ENCODE results near the gene HSPB7.

Gene HSPB7

DNA sequence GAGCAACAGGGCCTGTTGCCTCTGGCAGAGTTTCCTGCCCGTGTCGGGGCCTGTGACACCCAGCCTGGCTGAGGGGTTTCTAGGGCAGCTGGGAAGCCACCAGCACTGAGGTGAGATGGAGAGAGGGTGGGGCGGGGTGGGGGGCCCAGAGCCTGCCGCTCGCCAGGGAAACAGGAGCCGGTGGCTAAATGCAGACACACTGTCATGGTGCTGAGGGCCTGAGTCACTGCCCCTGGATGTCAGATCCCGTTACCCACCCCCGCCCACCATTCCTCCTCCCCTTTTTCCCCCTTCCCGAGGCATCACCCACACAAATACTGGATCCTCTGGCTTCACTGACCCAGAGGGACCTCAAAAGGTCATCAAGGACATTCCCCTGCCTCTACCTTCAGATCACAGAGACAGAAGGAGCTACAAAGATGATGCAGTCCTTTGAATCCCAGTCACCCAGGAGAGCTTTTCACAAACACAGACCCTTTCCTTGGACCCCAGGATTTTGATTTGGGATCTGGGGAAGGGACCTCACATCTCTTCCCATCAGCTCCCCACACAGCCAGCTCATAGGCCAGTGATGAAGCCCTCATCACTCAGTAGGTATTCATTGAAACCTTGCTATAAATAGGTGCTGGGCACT is 1.9 kb upstream of the HSPB7 start:
- POLR2A ChIA-PET, result no interaction called here
- DNase-seq (ENCODE audit: extremely low spot score), result no peak
- CTCF ChIA-PET, result interaction anchor here (0.9 to 1.3 kb wide), 4 partner anchors 8 to 225 kb away, joined by 3 to 5 read pairs (median 4); no protein-coding TSS in a partner anchor
- TF ChIP-seq, protein P1, sequence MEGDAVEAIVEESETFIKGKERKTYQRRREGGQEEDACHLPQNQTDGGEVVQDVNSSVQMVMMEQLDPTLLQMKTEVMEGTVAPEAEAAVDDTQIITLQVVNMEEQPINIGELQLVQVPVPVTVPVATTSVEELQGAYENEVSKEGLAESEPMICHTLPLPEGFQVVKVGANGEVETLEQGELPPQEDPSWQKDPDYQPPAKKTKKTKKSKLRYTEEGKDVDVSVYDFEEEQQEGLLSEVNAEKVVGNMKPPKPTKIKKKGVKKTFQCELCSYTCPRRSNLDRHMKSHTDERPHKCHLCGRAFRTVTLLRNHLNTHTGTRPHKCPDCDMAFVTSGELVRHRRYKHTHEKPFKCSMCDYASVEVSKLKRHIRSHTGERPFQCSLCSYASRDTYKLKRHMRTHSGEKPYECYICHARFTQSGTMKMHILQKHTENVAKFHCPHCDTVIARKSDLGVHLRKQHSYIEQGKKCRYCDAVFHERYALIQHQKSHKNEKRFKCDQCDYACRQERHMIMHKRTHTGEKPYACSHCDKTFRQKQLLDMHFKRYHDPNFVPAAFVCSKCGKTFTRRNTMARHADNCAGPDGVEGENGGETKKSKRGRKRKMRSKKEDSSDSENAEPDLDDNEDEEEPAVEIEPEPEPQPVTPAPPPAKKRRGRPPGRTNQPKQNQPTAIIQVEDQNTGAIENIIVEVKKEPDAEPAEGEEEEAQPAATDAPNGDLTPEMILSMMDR (IDR thresholded peaks at IDR 0.05; ENCODE audit: control extremely low read depth, extremely low read depth, low read depth, missing control alignments), result no peak

DNA sequence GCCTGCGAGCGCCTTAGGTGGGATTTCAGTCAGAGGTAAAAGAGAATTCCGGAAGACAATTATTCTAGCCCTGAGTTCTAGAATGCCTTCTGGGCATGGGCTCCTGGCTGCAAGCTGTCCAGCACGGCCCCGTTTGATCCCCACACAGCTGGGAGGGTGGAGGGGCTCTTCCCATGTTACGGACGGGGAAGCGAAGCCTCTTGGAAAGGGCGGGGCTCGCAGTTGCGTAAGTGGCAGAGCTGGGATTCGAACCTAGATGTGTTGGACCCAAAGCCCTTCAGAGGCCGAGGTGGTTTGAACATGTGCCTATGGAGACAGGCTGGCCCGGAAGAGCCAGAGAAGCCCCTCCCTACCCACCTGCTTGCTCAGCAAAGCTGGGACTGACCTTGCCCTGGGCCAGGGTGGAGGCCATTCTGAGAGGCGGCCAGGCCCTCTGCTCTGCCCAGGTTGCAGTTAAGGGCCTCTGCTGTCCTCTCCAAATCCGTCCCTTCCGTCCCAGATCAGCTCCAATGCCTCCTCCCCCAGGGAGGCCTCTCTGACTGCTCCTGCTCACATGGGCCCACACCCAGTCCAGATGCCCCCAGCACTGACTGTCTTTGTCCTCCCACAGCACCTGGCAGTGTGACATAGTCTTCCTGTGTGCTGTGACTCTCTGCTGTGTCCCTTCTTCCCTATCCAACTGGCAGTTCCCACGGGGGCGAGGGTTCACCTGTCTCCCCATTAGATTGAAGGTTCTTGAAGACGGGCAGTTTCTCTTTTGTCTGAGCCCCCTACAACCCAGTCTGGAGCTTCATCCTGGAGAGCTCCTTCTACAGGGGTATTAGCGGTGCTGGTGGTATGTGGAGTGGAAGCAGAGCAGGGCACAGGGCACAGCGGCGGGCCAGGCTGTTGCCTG is 1.2 kb upstream of the HSPB7 start:
- POLR2A ChIA-PET, result no interaction called here
- DNase-seq (ENCODE audit: extremely low spot score), result no peak
- CTCF ChIA-PET, result interaction anchor here (0.8 to 1.9 kb wide), 3 partner anchors 9 to 225 kb away, joined by 3 to 9 read pairs (median 4); no protein-coding TSS in a partner anchor
- TF ChIP-seq, protein P1 (IDR thresholded peaks at IDR 0.05; ENCODE audit: control extremely low read depth, extremely low read depth, low read depth, missing control alignments), result no peak

GRCh38 chr1:16018308-16018707 is 465 bp upstream of the HSPB7 start:
- POLR2A ChIA-PET, result no interaction called here
- CTCF ChIA-PET, result interaction anchor here (0.8 to 1.9 kb wide), 2 partner anchors 8 to 19 kb away, joined by 3 to 9 read pairs; no protein-coding TSS in a partner anchor
- DNase-seq (ENCODE audit: extremely low spot score), result no peak
- TF ChIP-seq, protein P1 (IDR thresholded peaks at IDR 0.05; ENCODE audit: control extremely low read depth, extremely low read depth, low read depth, missing control alignments), result no peak

- DNase-seq (ENCODE audit: extremely low spot score), result no peak
- POLR2A ChIA-PET, result no interaction called here
- CTCF ChIA-PET, result interaction anchor here (1.0 to 1.3 kb wide), 3 partner anchors 10 to 225 kb away, joined by 3 to 5 read pairs (median 3); no protein-coding TSS in a partner anchor
- TF ChIP-seq, protein P1 (IDR thresholded peaks at IDR 0.05; ENCODE audit: control extremely low read depth, extremely low read depth, low read depth, missing control alignments), result no peak
Measured at GRCh38 chr1:16017076-16017460, 775 bp downstream of the HSPB7 start.

DNA sequence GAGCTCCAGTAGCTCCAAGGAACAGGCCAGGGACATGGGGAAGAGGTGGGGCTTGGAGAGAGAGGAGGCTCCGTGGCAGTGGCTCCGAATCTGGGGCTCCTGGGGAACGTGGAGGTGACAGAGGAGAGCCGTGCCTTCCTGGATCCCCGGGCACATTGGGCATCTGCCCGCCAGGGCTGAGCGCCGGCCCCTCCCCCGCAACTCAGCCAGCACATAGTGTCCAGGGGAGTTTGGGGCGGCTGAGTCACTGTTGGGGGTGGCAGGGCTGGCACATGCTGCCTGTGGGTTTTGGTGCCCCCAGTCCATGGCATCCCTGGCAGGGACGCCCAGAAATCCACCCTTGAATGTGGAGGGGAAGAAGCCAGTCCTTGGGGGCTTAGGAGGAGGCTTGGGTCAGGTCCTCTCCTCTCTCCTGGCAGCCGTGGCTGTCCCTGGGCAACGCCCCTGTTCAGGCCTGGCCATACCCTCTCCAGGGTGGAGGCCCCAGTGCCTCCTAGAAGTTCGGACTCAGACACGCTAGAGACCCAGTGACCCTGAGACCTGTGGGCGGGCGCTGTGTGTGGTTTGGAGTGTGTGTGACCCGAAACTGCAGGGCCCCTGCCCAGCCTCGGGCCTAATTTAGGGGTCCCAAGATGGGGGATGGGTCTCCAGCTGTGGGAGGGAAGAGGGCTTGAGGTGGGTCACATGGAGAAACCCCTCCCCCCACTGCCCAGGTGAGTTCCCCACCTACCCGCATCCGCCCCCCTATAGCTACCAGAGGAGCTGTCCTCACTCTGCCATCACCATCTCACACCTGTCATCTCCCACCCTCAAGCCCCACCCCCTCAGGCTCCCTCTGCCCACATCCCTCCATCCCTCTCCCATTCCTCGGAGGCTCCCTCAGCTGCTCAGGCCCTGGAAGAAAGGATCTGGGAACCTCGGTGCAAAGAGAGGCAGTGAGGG is 1.6 kb downstream of the HSPB7 start:
- ChIA-PET POLR2A (no interaction called here), CTCF (interaction anchor here (1.0 to 1.3 kb wide), 2 partner anchors 9 to 21 kb away, joined by 3 to 5 read pairs; no protein-coding TSS in a partner anchor)
- DNase-seq (ENCODE audit: extremely low spot score), result no peak
- TF ChIP-seq, protein P1 (IDR thresholded peaks at IDR 0.05; ENCODE audit: control extremely low read depth, extremely low read depth, low read depth, missing control alignments), result no peak
